ENCODE data around the gene UQCC2.

UQCC2 gene

DNA sequence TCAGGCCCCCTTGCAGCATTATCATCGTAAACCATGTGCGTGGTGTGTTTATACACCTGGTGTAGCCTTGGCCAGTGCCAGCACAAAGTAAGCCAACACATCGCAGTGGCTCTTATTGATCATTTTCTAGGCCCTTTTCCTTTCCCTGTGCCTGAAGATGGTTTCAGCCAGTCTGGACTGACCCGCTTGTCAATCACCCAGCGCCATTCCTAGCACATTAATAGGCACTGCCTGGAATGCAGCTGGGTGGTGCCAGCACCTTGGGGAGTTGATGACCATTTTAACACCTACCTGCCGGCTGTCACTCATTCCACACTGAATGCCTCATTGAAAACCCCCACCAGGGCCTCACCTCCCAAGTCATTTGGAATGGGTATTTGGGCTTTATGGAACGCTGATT lies 4.9 kb upstream of the UQCC2 start:
- DNase-seq (ENCODE audit: low read depth) = no peak

DNA sequence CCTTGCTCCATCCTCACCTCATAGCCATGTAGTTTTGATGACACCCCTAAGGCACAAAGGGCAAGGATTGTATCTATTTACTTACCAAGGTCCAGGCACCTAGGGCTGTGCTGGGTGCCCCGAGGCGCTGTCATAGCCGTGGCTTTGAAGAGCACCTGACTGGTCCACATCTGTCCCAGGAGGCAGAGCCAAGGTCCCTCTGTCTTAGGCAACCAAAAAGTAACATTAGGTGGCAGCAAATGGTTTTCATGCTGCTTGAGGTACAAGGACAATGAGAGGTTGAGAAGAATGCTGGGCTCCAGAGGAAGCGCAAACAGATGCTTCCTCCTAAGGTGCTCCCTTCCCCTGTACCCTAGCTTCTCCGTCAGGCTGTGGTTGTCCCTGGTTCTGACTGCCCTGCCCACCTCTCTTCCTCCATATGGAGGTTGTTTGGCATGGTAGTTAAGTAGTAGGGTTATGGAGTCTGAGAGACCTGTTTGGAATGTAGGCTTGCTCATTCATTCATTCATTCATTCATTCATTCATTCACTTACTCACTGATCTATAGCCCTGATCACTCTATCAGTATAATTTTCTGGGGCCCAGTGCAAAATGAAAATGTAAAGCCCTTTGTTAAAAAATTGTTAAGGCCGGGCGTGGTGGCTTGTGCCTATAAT lies 3.0 kb upstream of the UQCC2 start:
- no peak for TF ChIP-seq CTCF (IDR thresholded peaks at IDR 0.05; ENCODE audit: insufficient read depth, low read depth, low read length, missing control alignments)
- no peak for DNase-seq (ENCODE audit: low read depth)
- H3K4me3 ChIP-seq (ENCODE audit: low read depth, low read length) = no peak overlapping the region

More for the DNA sequence above, 4.9 kb upstream of the UQCC2 start:
- H3K4me3 ChIP-seq (ENCODE audit: low read depth, low read length) = no peak overlapping the region
- no peak for TF ChIP-seq CTCF (IDR thresholded peaks at IDR 0.05; ENCODE audit: insufficient read depth, low read depth, low read length, missing control alignments)

GRCh38 chr6:33713786-33714185 lies 2.3 kb upstream of the UQCC2 start:
- DNase-seq (ENCODE audit: low read depth) = no peak
- TF ChIP-seq CTCF (IDR thresholded peaks at IDR 0.05; ENCODE audit: insufficient read depth, low read depth, low read length, missing control alignments) = no peak
- H3K4me3 ChIP-seq (ENCODE audit: low read depth, low read length) = no peak overlapping the region

- H3K4me3 ChIP-seq (ENCODE audit: low read depth, low read length) = no peak overlapping the region
- TF ChIP-seq CTCF (IDR thresholded peaks at IDR 0.05; ENCODE audit: insufficient read depth, low read depth, low read length, missing control alignments) = no peak
- no peak for DNase-seq (ENCODE audit: low read depth)
These were observed 1.4 kb upstream of the UQCC2 start for GRCh38 chr6:33712914-33713313.

DNA sequence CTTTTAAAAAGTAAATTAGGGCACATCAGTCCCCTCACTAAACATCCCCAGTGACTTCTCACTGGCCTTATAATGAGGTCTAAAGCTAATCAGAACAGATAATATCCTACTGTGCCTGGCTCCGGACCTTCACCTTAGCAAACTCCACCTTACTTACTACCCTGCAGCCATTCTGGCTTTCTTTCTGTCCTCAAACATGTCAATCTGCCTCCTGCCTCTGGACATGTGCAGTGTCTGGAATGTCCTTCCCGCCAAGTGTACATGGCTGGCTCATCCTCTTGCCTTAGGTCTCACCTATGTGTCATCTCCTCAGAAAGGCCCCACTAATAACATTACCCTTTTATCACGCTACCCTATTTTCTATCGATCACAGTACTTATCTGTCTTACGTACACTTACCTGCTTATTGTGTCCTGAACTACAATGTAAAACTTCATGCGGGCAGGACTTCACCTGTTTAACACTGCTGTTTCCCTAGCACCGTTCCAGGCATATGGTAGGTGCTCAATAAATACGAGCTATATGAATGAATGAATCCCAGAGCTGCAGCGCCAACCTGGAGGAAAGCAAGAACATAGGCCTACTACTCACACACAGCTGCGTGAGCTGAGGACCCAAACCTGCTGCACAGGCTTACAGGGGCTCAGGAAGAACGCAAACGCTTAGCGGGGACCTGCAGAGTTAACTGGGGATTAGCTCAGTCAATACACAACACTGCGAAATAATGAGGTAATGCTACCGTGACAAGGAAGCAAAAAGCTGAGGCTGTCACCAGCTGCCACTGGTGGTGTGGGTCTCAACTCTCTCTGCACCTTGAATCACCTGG lies 991 bp downstream of the UQCC2 start:
- peak; percentile 33 for DNase-seq (ENCODE audit: low read depth)
- TF ChIP-seq CTCF (IDR thresholded peaks at IDR 0.05; ENCODE audit: insufficient read depth, low read depth, low read length, missing control alignments) = no peak
- H3K4me3 ChIP-seq (ENCODE audit: low read depth, low read length) = peak overlapping the region; percentile 76

DNA sequence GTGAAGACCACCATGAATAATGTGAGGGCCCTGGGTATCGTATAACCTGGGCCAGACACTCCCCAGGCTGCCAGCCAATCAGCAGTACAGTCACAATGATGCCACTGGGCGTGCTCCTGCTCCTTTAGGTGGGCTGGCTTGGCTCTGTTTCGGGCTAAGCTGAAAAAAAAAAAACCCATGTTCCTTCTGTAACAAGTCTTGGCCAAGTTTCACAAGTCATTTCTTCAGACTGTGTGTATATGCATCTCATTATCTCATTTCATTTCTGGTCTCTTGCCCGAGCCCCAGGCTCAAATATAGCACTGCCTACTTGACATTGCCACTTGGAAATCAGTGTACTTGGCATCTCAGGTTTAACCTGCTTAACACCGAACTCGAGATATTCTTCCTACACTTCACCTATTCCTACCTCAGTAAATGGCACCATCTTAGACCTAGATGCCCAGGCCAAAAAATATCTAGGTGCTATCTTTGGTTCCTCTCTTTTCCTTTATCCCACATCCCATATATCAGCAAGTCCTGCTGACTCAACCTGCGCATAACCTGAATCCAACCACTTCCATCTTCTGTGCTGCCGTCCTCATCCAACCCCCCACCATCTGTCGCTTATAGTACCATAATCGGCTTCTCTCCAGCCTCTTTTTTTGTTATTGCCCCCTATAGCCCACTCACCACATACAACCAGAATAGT lies 1.8 kb downstream of the UQCC2 start:
- no peak for DNase-seq (ENCODE audit: low read depth)
- no peak for TF ChIP-seq CTCF (IDR thresholded peaks at IDR 0.05; ENCODE audit: insufficient read depth, low read depth, low read length, missing control alignments)
- H3K4me3 ChIP-seq (ENCODE audit: low read depth, low read length) = no peak overlapping the region

All from GM12865 (cell line).